Stimulated activated naive CD4-positive, alpha-beta T cell treated with Interleukin-2 at 50 U/mL for 16 hours (primary cell): Measurements from ENCODE around the gene ZNF124.
"Not testable (repeated sequence)": the region's sequence is repeated elsewhere in the genome, so short reads cannot be mapped to it uniquely, and the experiment has no call there.

Source experiments
- DNase-seq: peaks from one replicate; lab custom pipeline; 2025; lab: John Stamatoyannopoulos, UW

The ZNF124 gene

DNA sequence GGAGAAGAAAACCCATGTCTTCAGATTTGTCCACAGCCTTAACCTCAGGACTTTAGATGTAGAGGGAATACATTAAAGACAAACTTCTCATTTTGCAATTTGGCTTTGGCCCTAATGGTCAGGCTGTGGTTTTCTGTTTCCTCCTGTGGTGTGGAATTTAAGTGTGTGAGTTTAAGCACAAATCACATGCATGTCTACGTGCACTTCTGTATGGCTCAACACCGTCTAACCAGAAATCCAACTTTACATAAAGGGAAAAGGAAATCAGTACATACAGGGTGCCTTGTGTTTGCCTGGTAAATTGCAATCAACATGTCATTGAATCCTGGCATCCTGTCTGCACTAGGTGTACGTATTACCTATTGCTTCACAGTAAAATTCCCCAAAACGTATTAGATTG, 1.2 kb upstream of the ZNF124 start:
- DNase-seq: no peak

DNA sequence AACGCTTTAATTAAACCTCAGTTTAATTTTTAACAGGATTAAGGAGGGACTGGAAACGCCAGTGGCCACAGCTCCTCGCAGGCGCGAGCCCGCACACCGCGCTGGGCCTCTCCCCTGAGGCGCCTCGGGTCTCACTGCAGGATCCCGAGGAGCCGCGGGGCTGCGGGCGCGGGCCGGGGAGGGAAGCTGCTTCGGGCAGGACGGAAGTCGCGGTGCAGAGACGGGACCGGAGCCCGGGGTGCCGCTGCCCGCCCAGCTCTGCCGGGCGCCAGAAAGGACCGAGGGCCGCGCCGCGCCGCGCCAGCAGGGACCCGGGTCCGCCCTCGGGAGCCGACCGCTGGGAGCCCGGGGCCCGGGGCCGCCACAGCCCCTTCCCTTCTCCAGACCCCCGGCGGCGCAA, 377 bp downstream of the ZNF124 start:
- DNase-seq: not testable (repeated sequence)

DNA sequence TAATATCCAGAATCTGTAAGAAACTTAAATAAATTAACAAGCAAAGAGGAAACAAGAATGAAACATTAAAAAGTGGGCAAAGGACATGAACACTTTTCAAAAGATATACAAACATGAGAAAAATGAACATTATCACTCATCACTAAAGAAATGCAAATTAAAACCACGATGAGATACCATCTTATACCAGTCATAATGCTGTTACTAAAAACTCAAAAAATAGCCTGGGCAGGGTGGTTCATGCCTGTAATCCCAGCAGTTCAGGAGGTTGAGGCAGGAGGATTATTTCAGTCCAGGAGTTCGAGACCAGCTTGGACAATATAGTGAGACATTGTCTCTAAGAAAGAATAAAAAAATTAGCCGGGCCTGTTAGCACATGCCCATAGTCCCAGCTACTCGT, 6.1 kb downstream of the ZNF124 start:
- no peak for DNase-seq

DNA sequence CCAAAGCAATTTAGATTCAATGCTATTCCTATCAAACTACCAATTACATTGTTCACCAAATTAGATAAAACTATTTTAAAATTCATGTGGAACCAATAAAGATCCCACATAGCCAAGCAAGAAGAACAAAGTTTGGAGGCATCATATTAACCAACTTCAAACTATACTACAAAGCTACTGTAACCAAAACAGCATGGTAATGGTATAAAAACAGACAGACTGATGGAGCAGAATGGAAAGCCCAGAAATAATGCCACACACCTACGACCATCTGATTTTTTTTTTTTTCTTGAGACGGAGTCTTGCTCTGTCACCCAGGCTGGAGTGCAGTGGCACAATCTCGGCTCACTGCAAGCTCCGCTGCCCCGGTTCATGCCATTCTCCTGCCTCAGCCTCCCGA, 7.1 kb downstream of the ZNF124 start:
- DNase-seq: no peak

DNA sequence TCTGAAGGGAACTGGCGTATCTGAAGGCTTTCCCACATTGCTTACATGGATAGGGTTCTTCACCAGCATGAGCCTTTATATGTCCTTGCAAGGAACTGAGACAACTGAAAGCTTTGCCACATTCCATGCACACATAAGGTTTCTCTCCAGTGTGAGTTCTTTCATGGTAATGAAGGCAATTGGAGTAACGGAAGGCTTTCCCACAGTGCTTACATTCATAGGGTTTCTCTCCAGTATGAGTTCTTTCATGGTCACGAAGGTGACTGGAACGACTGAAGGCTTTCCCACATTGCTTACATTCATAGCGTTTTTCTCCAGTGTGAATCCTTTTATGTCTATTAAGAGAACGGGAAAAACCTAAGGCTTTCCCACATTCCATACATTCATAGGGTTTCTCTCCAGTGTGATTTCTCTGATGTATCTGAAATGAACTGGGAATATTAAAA, 15.0 kb downstream of the ZNF124 start:
- DNase-seq: no peak

DNA sequence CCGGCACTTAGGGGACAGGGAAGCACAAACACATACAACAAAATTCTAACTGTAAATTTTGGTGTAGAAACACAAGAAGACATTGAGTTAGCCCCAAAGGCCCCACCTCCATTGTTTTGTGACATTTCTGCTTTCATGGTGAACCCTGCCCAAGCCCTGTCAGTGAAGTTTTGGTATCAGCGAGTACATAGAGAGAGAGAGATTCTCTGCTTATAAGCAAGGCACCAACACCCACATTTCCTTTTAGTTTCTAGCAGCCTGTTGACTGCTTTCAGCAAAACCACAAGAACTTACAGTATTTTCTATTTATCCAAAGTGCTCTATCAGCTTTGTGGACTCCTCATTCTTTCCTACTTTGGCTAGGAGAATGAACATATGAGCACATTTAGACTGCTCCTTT, 24.0 kb downstream of the ZNF124 start:
- DNase-seq: no peak

DNA sequence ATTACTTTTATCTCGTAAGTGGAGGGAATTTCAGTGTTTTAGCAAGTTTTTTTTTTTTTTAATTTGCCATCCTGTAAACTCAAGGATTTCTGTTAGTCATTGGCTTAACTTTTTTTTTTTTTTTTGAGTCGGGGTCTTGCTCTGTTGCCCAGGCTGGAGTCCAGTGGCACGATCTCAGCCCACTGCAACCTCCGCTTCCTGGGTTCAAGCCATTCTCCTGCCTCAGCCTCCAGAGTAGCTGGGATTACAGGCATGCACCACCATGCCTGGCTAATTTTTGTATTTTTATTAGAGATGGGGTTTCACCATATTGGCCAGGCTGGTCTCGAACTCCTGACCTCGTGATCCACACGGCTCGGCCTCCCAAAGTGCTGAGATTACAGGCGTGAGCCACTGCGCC, 24.7 kb downstream of the ZNF124 start:
- not testable (repeated sequence) for DNase-seq

DNA sequence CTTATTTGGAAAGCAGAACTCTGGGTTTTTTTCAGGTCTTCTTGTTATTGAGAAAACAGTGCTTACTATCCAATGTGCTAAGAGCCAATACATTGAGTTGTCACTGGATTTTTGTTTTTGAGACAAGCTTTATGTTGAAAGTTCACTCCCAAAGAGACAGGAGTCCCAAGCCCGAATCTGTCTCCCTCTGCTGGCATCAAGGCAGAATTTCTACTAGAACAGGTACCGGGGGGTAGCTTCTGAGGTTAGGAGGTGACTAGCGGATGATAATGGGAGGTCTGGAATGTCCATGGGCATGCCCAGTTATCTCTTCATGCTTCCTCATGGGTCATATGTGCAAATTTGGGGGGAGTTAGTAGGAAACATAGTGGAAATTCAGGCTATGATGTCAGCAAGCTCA, 25.1 kb downstream of the ZNF124 start:
- no peak for DNase-seq

DNA sequence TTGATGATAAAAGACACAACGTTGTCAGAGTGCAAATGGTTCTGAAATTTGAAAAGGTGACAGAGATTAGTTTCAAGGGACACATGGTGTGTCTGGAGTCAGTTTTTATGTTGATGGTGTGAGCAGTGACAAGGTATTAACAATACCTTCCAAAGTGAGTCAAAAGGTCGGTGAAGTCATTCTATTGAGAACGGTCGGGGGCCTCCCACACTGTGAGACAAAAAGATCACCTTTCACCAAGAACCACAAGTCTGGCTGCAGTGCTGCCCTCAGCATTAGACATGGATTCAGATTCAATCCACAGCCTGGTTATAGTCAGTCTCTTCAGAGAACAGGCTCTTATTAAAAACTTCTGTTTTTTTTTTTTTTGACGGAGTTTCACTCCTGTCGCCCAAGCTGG, 26.5 kb downstream of the ZNF124 start:
- DNase-seq: no peak

DNA sequence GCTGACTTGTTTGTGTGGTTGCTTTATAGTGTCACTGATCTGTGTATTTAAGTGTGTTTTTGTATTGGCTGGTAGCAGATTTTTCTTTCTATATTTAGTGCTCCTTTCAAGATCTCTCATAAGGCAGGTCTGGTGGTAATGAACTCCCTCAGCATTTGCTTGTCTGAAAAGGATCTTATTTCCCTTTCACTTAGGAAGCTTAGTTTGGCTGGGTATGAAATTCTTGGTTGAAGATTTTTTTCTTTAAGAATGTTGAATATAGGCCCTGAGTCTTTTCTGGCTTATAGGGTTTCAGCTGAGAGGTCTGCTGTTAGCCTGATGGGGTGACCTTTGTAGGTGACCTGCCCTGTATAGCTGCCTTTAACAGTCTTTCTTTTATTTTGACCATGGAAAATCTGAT, 32.3 kb downstream of the ZNF124 start:
- DNase-seq: not testable (repeated sequence)

DNA sequence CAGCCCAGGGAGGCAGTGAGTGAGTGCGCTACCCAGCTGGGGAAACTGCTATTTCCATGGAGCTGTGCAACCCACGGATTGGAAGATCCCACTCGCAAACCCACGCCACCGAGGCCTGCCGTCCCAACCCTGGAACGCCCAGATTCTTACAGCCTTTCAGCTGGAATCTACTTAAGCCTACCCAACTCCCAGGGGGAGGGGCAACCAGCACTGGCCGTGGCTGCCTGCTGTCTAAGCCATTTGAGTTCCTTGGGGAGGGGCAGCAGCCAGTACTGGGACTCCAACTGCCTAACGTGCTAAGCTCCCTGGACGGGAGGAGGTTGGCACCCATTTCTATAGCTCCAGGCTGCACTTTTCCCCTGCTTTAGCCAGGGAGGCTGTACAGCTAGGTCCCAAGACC, 40.6 kb downstream of the ZNF124 start:
- DNase-seq: no peak

DNA sequence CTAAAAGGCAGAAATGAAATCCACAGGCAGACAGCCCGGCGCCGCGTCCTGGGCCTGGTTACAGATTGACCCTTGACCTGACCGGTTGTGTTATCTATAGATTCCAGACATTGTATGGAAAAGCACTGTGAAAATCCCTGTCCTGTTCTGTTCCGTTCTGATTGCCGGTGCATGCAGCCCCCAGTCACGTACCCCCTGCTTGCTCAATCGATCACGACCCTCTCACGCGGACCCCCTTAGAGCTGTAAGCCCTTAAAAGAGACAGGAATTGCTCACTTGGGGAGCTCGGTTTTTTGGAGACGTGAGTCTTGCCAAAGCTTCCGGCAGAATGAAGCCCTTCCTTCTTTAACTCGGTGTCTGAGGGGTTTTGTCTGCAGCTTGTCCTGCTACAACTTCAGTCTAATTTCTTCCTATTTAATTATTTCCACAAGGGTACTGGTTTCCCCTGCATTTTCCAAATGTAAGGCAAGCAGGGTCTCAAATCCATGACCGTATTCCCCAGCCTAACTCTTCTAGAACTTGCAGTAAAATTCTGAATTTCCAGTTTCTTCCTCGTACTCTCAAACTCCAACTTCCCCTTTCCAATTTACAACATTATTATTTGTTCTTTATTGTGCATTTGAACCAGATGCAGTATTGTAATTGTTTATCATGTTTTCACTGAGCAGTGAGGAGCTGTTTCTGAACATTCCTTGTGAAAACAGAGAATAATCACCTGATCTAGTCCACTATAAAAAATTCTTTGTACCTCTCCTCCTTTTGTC, 44.1 kb downstream of the ZNF124 start:
- DNase-seq: not testable (repeated sequence)

DNA sequence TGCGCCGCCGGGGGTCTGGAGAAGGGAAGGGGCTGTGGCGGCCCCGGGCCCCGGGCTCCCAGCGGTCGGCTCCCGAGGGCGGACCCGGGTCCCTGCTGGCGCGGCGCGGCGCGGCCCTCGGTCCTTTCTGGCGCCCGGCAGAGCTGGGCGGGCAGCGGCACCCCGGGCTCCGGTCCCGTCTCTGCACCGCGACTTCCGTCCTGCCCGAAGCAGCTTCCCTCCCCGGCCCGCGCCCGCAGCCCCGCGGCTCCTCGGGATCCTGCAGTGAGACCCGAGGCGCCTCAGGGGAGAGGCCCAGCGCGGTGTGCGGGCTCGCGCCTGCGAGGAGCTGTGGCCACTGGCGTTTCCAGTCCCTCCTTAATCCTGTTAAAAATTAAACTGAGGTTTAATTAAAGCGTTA, 45.2 kb downstream of the ZNF124 start:
- not testable (repeated sequence) for DNase-seq

DNA sequence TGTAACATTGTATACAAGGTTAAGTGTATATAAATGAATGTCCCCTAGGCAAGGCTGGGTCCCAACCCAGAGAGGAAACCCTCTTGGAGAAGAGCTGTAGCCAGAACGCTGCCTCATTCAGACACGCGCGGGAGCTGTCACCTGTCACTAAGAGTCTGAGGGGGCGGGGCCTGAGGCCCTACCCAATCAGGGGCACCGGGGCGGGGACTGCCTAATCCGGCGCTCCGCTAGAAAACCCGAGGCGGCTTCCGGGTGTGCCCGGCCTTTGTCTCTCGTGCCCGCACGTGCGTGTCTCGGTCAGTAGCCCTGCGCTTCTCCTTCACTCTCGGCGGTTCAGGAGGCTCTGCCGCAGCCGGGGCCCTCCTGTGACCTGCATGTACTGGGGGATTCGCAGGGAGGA, 45.7 kb downstream of the ZNF124 start:
- not testable (repeated sequence) for DNase-seq

DNA sequence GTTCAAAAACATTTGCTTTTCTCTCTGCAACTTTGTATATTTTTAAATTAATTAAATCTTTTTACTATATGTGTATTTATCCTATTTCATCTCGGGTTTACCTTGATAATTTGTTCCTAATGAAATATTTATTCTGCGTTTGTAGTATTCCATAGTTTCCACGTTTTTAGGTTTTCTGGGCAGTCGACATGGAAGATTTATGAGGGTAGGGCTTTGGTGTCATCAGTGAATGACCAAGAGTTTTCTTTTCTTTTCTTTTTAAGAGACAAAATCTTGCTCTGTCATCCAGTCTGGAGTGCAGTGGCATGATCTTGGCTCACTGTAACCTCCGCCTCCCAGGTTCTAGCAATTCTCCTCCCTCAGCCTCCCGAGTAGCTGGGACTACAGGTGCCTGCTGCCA, 50.4 kb downstream of the ZNF124 start:
- no peak for DNase-seq

DNA sequence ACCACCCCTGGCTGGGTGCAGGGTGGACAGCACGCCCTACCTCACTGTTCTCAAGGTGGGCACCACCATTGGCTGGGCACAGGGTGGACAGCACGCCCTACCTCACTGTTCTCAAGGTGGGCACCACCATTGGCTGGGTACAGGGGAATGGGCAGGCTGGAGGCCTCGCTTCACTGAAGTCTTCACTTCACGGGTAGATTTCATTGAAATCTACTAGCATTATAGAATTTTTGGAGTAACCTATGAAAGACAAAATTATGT, 51.5 kb downstream of the ZNF124 start:
- DNase-seq: not testable (repeated sequence)

DNA sequence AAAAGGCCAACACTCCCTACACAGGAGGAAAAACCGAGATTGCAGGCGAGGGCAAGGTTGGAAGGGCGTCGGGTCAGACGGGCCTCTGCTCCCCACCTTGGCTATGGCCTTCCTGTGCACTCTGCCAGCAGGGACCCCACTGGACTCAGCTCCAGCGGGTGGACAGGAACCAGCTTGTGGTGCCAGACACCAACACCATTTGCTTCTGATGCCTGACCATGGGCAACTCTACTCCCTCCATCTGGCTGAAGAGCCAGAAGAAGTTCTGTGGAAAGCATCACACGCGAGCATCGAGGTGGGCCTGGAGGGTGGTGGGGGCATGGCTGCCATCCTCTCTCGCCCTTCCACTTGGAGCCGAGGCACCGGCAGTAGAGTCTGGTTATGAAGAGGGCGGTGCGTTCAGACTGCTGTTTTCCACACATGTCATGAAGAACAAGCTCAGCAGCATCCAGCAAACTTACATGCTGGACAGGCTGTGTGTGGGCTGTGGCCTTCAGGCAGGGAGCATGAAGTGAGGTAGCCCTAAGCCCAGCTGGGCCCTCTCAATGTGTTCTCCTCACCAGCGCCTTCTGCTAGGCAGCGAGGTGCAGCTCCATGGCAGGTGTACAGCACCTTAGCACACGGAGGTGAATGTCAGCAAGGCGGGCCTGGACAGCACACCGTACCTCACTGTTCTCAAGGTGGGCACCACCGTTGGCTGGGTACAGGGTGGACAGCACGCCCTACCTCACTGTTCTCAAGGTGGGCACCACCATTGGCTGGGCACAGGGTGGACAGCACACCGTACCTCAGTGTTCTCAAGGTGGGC, 52.0 kb downstream of the ZNF124 start:
- DNase-seq: no peak

DNA sequence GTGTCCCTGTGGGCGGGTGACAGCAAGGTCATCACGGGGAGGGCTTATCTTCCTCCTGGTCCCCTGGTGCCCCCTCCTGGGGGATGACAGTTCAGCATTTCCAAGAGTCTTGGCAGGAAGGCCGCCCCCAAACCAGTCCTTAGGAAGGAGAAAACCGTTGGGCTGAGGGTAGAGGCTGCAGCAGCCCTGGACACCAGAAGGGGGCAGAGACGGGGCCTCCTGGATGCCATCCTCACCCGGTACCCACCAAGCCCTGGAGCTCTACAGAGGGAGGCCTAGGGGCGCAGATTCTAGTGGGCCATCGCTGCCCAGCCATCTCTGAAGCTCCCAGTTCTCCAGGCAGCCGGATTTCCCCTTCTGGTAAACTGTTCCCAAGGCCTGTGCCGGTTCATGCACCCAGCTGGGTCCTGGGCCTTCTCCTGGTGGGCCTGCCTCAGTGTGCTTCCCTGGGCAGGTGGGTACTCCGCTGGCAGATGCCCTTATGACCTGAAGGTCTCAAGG, 52.8 kb downstream of the ZNF124 start:
- no peak for DNase-seq

DNA sequence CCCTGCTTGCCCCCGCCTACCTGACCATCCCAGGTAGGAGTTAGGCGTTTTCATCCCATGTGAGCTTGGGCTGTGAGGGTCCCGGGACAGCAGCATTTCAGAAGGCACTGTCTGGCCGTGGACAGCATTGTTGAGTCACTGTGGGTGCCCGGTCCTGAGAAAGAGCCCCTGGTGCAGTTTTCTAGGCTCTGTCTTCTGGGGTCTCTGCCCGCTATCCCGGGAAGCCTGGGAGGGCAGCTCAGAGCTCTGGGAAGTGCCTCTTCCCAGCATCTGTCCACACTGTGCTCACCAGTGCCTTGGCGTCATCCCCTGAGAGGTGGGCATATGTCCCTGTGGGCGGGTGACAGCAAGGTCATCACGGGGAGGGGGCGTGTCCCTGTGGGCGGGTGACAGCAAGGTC, 56.3 kb downstream of the ZNF124 start:
- no peak for DNase-seq

DNA sequence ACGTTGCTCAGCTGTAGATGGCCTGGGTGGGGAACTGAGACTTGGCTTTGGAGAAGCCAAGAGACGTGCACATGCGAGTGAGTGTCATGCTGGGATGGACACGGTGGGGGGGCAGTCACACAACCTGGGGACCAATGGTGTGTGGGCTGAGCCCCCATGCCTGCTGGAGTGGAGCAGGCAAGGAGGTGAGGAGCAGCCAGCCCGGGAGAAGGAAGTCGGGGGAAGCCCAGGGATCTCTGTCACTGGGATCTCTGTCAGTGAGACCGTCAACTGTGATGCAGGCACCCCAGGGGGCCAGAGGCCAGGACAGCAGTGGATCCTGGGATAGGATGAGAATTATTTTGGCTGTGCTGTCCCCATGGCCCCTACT, 56.7 kb downstream of the ZNF124 start:
- DNase-seq: no peak

DNA sequence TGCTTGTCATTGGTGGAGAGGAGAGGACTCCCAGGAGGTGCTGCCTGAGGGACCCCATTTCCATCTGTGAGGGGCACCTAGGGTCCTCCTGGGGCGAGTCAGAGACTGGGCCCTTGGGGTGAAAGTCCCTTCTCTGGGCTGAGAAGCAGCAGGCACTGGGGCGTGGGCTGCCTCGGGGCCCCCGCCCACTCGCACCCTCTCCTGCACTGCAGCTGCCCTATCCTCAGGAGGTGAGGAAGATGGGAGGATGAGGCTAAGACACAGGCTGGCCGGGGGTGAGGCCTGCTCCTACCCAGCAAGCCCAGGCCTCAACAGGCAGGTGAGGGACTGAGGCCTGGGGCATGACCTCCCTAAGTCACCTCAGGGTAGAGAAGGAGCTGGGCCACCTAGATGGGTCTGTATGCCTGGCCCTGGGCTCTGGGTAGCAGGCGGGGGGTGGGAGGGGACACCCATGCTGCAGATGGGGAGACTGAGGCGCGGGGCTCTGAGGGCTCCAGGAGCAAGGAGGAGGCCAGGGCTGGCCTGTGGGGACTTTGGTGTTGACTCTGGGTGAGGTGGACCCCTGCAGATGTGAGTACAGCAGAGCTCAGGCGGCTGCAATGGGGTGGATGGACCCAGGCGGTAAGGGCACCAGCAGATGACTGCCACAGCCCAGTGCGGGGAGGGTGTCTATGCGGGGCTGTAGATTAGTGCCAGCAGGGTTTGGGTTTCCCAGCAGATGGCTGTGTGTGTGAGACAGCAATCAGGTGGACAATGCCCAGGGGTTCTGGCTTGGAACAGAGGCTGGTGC, 57.3 kb downstream of the ZNF124 start:
- no peak for DNase-seq

DNA sequence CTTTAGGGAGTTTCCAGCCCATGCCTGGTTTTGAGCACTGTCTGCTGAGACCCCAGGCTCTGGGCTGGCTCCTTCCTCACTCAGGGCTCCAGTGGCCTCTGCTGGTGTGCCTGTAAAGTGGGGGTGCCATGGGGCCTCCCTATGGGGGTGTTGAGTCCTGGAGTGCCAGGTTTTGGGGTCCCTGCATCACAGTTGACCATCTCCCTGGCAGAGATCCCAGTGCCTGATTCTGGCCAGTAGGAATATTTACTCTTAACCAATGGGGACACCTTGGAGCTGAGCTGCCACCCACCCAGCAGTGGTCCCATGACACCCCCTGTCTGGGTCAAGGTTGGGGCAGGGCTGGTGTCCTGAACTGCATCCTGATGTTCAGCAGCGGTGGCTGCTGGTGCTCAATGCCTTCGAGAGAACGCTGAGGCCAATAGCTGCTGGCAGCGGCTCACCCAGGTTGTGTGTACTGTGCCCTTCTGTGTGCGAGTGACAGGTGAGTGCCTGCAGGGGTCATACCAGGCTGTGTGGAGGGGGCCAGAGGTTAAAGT, 58.0 kb downstream of the ZNF124 start:
- no peak for DNase-seq

DNA sequence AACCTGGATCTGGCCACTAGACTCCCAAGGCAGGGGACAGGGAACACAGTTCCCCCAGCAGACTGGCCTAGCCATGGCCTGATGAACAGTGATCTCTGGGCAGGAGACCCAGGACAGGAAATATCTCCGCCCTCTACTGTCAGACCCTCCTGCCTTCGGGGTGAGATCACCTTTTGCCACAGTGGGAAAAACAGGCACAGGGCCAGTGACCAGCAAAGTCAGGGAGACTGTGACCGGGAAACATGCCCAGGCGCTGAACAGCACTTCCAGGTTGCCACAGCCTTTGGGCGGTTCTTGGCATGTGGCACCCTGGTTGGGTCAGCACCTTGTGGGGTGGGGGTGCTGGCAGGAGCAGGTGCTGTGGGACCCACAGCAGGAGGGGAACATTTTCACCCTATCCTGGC, 58.7 kb downstream of the ZNF124 start:
- no peak for DNase-seq
